OCI-LY1 (cell line): ENCODE results near the gene MRPS10.
A peak's percentile ranks its signal among the peaks of the same experiment; 100 is the strongest.

Experiments
- H2AFZ ChIP-seq: fragments of 200-600 bp; sonication (generic), shearing (Covaris generic); 2 replicates; pipeline ENCODE4 v1.6.0; 2014; ENCODE audit warnings: antibody characterized with exemption, mild to moderate bottlenecking, low read length
- H3F3A ChIP-seq: fragments of 200-600 bp; sonication (generic), shearing (Covaris generic); 2 replicates; pipeline ENCODE4 v1.6.0; 2014; ENCODE audit warnings: mild to moderate bottlenecking, antibody characterized with exemption, low read length, moderate library complexity; ENCODE audit not compliant: insufficient read depth
- H3K27ac ChIP-seq: fragments of 200-600 bp; sonication (generic); 2 replicates; pipeline ENCODE4 v1.5.1; 2014; ENCODE audit warnings: low read length, mixed run types, mild to moderate bottlenecking, low read depth; ENCODE audit not compliant: poor library complexity, severe bottlenecking
- H3K27me3 ChIP-seq: fragments of 200-600 bp; sonication (generic); 2 replicates; pipeline ENCODE4 v1.6.0; 2014; ENCODE audit warnings: antibody characterized with exemption, mild to moderate bottlenecking, low read length, moderate library complexity; ENCODE audit not compliant: insufficient read depth
- H3K36me3 ChIP-seq: fragments of 200-600 bp; sonication (generic); 2 replicates; pipeline ENCODE4 v1.6.1; 2014; ENCODE audit warnings: mild to moderate bottlenecking, antibody characterized with exemption, low read length, moderate library complexity, mixed read lengths; ENCODE audit not compliant: insufficient read depth
- H3K4me1 ChIP-seq: fragments of 200-600 bp; sonication (generic); 2 replicates; pipeline ENCODE4 v1.5.1; 2014; ENCODE audit warnings: mild to moderate bottlenecking, low read length, moderate library complexity; ENCODE audit not compliant: insufficient read depth, severe bottlenecking
- H3K4me2 ChIP-seq: fragments of 200-600 bp; sonication (generic), shearing (Covaris generic); 2 replicates; pipeline ENCODE4 v1.6.1; 2014; ENCODE audit warnings: low read length
- H3K4me3 ChIP-seq: fragments of 200-600 bp; sonication (generic); 2 replicates; pipeline ENCODE4 v1.5.1; 2014; ENCODE audit warnings: low read length, low read depth, mild to moderate bottlenecking, mixed read lengths; ENCODE audit not compliant: poor library complexity, severe bottlenecking
- H3K79me2 ChIP-seq: fragments of 200-600 bp; shearing (Covaris generic); 2 replicates; pipeline ENCODE4 v1.6.1; 2016; ENCODE audit warnings: mixed run types, low read length, mixed read lengths; ENCODE audit not compliant: insufficient read depth
- H3K9ac ChIP-seq: fragments of 200-600 bp; sonication (generic), shearing (Covaris generic); 2 replicates; pipeline ENCODE4 v1.6.1; 2014; ENCODE audit warnings: mild to moderate bottlenecking, low read length, mixed read lengths
- H3K9me2 ChIP-seq: fragments of 200-600 bp; sonication (generic), shearing (Covaris generic); 2 replicates; pipeline ENCODE4 v1.6.1; 2014; ENCODE audit warnings: low read depth, mild to moderate bottlenecking, low read length, mixed read lengths
- H3K9me3 ChIP-seq: fragments of 200-600 bp; shearing (Covaris generic); 2 replicates; pipeline ENCODE4 v1.6.1; 2014; ENCODE audit warnings: low read length, mixed read lengths
- H4K20me1 ChIP-seq: fragments of 200-600 bp; sonication (generic), shearing (Covaris generic); 2 replicates; pipeline ENCODE4 v1.6.0; 2016; ENCODE audit warnings: mild to moderate bottlenecking, low read length; ENCODE audit not compliant: insufficient read depth
- EZH2 ChIP-seq: fragments of 200-600 bp; sonication (generic), shearing (Covaris generic); IDR thresholded peaks from 2 replicates; pipeline ENCODE4 v1.8.0; 2017; ENCODE audit warnings: borderline replicate concordance, mixed run types, mild to moderate bottlenecking, antibody characterized with exemption, low read length, moderate library complexity, mixed read lengths
- TF ChIP-seq, protein P1 (sequence below): fragments of 200-600 bp; sonication (generic), shearing (Covaris generic); IDR thresholded peaks from 2 replicates; pipeline ENCODE4 v1.5.1; 2017; ENCODE audit warnings: mild to moderate bottlenecking, antibody characterized with exemption, low read length, moderate library complexity, mixed read lengths

MRPS10 gene

DNA sequence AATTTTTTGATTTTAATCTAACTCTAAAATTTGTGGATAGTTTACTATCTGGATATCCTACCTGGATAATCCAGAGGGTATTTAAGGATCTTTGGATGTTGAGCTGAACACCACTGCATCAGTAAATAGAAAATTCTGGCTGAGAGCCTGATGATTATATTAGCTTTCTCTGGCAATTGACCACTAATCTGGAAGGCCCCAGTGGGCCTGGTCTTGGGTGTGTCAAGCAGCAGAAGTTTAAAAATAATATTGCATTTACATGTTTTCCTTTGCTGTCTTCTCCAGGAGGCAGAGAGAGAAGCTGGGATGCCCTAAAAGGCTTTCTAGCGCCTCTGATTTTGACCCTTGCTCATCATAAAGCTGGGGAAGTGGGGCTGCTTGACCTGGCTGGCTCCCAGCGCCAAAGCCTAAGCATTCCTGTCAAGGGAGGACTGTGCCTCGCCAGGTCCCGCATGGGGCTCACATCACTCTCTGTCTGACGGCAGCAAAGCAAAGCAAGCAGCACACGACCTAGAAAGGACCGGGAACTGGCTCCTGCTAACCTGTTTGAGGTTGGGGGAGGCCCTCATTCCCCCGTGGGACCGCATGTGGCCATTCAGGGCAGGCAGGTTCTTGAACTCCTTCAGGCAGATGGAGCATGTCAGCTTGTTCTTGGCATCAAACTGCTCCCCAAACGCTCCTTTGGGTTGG, 46.6 kb upstream of the MRPS10 start:
- Histone ChIP-seq H3F3A (no peaks in the 10 kb centered on the region), H3K4me2 (no peak overlapping the region), H3K4me3 (no peak overlapping the region), H3K79me2 (no peaks in the 10 kb centered on the region), H4K20me1 (no peaks in the 10 kb centered on the region), H3K36me3 (no peaks in the 10 kb centered on the region), H3K9ac (no peak overlapping the region), H2AFZ (no peak overlapping the region), H3K27me3 (no peaks in the 10 kb centered on the region), H3K27ac (no peak overlapping the region), H3K4me1 (peaks cover 17% of the 10 kb centered on the region), H3K9me2 (no peaks in the 10 kb centered on the region), H3K9me3 (no peaks in the 10 kb centered on the region)
- TF ChIP-seq, protein P1, sequence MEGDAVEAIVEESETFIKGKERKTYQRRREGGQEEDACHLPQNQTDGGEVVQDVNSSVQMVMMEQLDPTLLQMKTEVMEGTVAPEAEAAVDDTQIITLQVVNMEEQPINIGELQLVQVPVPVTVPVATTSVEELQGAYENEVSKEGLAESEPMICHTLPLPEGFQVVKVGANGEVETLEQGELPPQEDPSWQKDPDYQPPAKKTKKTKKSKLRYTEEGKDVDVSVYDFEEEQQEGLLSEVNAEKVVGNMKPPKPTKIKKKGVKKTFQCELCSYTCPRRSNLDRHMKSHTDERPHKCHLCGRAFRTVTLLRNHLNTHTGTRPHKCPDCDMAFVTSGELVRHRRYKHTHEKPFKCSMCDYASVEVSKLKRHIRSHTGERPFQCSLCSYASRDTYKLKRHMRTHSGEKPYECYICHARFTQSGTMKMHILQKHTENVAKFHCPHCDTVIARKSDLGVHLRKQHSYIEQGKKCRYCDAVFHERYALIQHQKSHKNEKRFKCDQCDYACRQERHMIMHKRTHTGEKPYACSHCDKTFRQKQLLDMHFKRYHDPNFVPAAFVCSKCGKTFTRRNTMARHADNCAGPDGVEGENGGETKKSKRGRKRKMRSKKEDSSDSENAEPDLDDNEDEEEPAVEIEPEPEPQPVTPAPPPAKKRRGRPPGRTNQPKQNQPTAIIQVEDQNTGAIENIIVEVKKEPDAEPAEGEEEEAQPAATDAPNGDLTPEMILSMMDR = no peak
- TF ChIP-seq EZH2 = no peak

DNA sequence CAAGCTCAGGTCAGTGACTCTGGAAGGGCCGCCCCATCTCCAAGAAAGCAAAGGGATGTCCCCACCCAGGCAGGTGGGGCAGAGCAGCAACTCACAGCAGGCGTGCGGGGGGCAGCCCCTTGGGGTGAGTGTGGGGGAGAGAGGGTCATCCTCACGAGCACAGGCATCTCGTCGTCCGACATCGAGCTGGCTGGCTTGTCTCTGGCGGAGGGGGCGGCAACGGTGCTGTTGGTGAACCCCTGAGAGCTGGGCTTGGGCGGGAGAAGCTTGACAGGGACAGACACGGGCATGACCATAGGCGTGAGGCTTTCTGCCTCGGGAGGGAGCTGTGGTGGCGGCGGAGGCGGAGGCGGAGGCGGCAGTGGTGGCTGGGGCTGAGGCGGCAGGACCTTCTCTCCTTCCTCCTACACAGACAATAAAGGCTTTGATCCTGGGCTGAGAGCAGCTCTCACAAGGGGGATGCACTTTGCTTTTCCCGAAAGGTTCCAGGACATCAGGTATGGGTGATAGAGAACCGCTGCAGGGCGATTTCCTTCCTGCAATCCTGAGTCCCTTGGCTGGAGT, 45.6 kb upstream of the MRPS10 start:
- TF ChIP-seq, protein P1 = no peak
- no peak for TF ChIP-seq EZH2
- Histone ChIP-seq H3F3A (no peaks in the 10 kb centered on the region), H3K4me2 (no peak overlapping the region), H2AFZ (no peak overlapping the region), H4K20me1 (no peaks in the 10 kb centered on the region), H3K27me3 (no peaks in the 10 kb centered on the region), H3K4me1 (peaks cover 11% of the 10 kb centered on the region), H3K9ac (no peak overlapping the region), H3K36me3 (no peaks in the 10 kb centered on the region), H3K27ac (no peak overlapping the region), H3K9me2 (no peaks in the 10 kb centered on the region), H3K79me2 (no peaks in the 10 kb centered on the region), H3K9me3 (no peaks in the 10 kb centered on the region), H3K4me3 (no peak overlapping the region)

DNA sequence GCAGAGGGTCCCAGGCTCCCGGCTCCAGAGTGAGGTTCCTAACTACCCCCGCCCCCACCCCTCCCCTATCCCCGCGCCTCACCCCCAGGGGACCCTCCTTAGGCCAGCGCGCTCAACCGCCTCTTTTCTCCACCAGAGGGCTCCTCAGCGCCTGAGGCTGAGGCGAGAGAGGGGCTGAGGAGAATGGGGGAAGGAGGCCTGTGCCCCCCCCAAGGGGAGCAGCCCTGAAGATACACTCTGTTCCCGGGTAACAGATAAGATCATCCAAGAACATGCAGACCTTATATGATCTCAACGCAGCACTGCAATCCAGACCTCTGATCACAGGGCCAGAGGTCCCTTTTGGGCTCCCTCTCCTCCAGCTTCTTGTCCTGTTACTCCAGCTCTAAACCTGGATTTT, 43.3 kb upstream of the MRPS10 start:
- peak overlapping the region; percentile 46 for H3K4me2 ChIP-seq
- H3K9me3 ChIP-seq = no peaks in the 10 kb centered on the region
- peaks cover 11% of the 10 kb centered on the region for H3K4me1 ChIP-seq
- no peaks in the 10 kb centered on the region for H3K27me3 ChIP-seq
- no peaks in the 10 kb centered on the region for H3K79me2 ChIP-seq
- no peaks in the 10 kb centered on the region for H4K20me1 ChIP-seq
- H2AFZ ChIP-seq = no peak overlapping the region
- TF ChIP-seq, protein P1 = peak; percentile 65
- TF ChIP-seq EZH2 = no peak
- H3K36me3 ChIP-seq = no peaks in the 10 kb centered on the region
- H3F3A ChIP-seq = no peaks in the 10 kb centered on the region
- no peak overlapping the region; the same call in 1 of the 2 replicates for H3K9ac ChIP-seq
- H3K9me2 ChIP-seq = no peaks in the 10 kb centered on the region
- peak overlapping the region; percentile 54 for H3K4me3 ChIP-seq
- H3K27ac ChIP-seq = no peak overlapping the region
